HEK293 (cell line): ENCODE data around the gene ETV6.

Experiments
- PRDM10 ChIP-seq: fragments of 450-650 bp; formaldehyde crosslinking; IDR thresholded peaks from 2 replicates; pipeline ENCODE4 v1.5.1; 2016; ENCODE audit warnings: missing biosample characterization, missing genetic modification characterization
- SP7 ChIP-seq: fragments of 450-650 bp; formaldehyde crosslinking; IDR thresholded peaks from 2 replicates; pipeline ENCODE4 v1.5.1; 2016; ENCODE audit warnings: missing biosample characterization, missing genetic modification characterization
- TCF7L2 ChIP-seq: IDR thresholded peaks from 2 replicates; pipeline ENCODE4 v1.6.1; 2011; ENCODE audit warnings: low read depth, mild to moderate bottlenecking, inconsistent platforms, low read length, moderate library complexity, borderline replicate concordance
- ZNF174 ChIP-seq: fragments of 450-650 bp; formaldehyde crosslinking; IDR thresholded peaks from 2 replicates; pipeline ENCODE4 v1.5.0; 2017; ENCODE audit warnings: missing biosample characterization, mild to moderate bottlenecking, missing genetic modification characterization
- ZNF394 ChIP-seq: fragments of 450-650 bp; formaldehyde crosslinking; IDR thresholded peaks from 2 replicates; pipeline ENCODE4 v1.5.1; 2016; ENCODE audit warnings: missing biosample characterization, missing genetic modification characterization, mild to moderate bottlenecking, moderate library complexity, borderline replicate concordance
- TF ChIP-seq, protein P1 (sequence below): fragments of 450-650 bp; formaldehyde crosslinking; IDR thresholded peaks from 2 replicates; pipeline ENCODE4 v1.5.1; 2016; ENCODE audit warnings: missing biosample characterization, missing genetic modification characterization
- TF ChIP-seq, protein P2 (sequence below): fragments of 450-650 bp; formaldehyde crosslinking; IDR thresholded peaks from 2 replicates; pipeline ENCODE4 v1.5.1; 2016; ENCODE audit warnings: missing biosample characterization, missing genetic modification characterization

GRCh38 chr12:11666131-11667050 lies 16.9 kb downstream of the ETV6 start:
- TF ChIP-seq SP7 (tag by site-specific recombination) (no peak), ZNF174 (tag by site-specific recombination) (no peak), TCF7L2 (no peak), ZNF394 (no peak), PRDM10 (tag by site-specific recombination) (no peak)
- TF ChIP-seq, protein P1, sequence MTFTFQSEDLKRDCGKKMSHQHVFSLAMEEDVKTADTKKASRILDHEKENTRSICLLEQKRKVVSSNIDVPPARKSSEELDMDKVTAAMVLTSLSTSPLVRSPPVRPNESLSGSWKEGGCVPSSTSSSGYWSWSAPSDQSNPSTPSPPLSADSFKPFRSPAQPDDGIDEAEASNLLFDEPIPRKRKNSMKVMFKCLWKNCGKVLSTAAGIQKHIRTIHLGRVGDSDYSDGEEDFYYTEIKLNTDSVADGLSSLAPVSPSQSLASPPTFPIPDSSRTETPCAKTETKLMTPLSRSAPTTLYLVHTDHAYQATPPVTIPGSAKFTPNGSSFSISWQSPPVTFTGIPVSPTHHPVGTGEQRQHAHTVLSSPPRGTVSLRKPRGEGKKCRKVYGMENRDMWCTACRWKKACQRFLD (tag by site-specific recombination), result no peak
- TF ChIP-seq, protein P2, sequence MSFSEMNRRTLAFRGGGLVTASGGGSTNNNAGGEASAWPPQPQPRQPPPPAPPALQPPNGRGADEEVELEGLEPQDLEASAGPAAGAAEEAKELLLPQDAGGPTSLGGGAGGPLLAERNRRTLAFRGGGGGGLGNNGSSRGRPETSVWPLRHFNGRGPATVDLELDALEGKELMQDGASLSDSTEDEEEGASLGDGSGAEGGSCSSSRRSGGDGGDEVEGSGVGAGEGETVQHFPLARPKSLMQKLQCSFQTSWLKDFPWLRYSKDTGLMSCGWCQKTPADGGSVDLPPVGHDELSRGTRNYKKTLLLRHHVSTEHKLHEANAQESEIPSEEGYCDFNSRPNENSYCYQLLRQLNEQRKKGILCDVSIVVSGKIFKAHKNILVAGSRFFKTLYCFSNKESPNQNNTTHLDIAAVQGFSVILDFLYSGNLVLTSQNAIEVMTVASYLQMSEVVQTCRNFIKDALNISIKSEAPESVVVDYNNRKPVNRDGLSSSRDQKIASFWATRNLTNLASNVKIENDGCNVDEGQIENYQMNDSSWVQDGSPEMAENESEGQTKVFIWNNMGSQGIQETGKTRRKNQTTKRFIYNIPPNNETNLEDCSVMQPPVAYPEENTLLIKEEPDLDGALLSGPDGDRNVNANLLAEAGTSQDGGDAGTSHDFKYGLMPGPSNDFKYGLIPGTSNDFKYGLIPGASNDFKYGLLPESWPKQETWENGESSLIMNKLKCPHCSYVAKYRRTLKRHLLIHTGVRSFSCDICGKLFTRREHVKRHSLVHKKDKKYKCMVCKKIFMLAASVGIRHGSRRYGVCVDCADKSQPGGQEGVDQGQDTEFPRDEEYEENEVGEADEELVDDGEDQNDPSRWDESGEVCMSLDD (tag by site-specific recombination), result no peak
